Stimulated activated naive CD8-positive, alpha-beta T cell treated with anti-CD3 and anti-CD28 coated beads, Interleukin-15, amount 100 ng/mL, for 72 hours (primary cell): ENCODE data around the gene ZNF407.

Source experiments
- ATAC-seq: fragments of 150-1000 bp; cut with Tn5 transposase; 2 replicates; pipeline ENCODE4 v1.10.0; 2021; ENCODE audit warnings: mild to moderate bottlenecking, moderate library complexity
- DNase-seq, 2 donors: peaks; one replicate each; pipeline ENCODE4 v3.0.0; 2021 to 2022
- H3K27ac Mint-ChIP-seq, 2 donors: one replicate each; pipeline ENCODE4 v1.8.0; 2022; ENCODE audit warnings: mild to moderate bottlenecking in 2 of 2, mixed read lengths in 2 of 2, moderate library complexity in 2 of 2
- H3K27me3 Mint-ChIP-seq: one replicate; pipeline ENCODE4 v1.8.0; 2022; ENCODE audit warnings: mixed read lengths
- H3K4me1 Mint-ChIP-seq: one replicate; pipeline ENCODE4 v1.8.0; 2022; ENCODE audit warnings: mild to moderate bottlenecking, mixed read lengths
- H3K4me3 Mint-ChIP-seq, 2 donors: one replicate each; pipeline ENCODE4 v1.8.0; 2022; ENCODE audit warnings: mild to moderate bottlenecking in 2 of 2, mixed read lengths in 2 of 2, moderate library complexity in 1 of 2
- H3K9me3 Mint-ChIP-seq, 2 donors: one replicate each; pipeline ENCODE4 v1.8.0; 2022; ENCODE audit warnings: mixed read lengths in 2 of 2

ZNF407 gene

DNA sequence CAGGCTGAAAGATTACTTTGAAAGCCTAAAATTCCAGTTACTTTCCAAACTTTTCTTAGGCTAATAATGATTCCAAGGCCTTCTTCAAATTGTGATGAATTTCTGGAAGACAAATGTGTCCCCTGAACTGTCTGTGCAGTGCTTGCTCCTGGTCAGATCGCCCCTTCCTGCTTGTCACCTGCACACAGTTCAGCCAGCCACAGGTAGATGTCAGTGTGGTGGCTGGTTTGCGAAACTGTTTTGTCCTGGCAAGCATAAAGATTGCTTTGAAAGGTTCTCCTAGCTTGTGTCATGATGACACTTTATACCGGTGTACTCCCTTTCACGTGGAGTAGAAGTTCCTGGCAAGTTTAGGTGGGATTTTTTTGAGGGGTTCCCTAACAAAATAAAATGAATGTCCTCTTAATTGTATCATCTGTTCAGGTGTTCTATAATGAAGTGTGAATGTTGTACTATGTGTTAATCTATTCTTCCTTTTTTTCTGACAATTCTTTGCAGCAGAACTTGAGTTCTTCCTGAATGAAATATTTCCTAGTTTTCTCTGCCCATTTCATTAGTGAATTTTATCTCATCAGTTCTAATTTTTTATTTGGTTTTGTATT is 298.8 kb downstream of the ZNF407 start:
- Mint-ChIP-seq H3K27ac (peak overlapping the region; percentile 2 to 56), H3K9me3 (no peaks in the 10 kb centered on the region), H3K4me3 (no peak overlapping the region), H3K27me3 (no peaks in the 10 kb centered on the region), H3K4me1 (peaks cover 6% of the 10 kb centered on the region)
- ATAC-seq (peak; percentile 66), DNase-seq (peak in 1 of 2 donors; percentile 24)

DNA sequence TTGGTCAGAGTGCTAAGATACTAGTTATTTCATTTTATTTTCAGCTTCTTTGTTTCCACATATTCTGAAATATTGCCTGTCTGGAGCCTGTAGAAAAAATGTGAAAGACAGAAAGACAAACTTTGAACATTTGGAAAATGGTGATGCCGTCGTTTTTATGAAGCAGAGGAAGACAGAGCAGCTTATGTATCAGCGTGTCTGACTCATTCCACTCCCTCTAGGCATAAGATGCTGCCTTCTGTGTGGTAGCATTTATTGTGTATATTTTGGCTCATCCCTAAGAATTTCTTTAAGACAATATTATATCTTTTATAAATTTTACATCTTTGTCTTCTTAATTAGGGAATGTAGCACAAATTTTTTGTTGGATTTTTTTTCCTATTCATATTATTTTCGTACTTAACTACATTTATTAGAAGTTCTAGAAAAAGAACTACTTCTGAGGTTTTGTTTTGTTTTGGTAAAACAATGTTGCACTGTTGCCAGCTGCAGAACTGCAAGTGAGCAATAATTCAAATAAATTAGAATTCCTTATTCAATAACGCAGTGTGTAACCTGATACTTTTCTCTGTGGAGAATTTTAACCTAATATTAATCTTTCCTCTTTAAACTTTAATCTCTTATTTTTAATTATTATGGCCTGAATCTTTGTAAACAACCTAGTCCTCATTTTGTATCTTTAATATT is 300.4 kb downstream of the ZNF407 start:
- H3K4me3 Mint-ChIP-seq, result no peak overlapping the region
- no peaks in the 10 kb centered on the region for H3K27me3 Mint-ChIP-seq
- H3K27ac Mint-ChIP-seq, result no peak overlapping the region
- ATAC-seq (no peak), DNase-seq (no peak)
- H3K4me1 Mint-ChIP-seq, result peaks cover 6% of the 10 kb centered on the region
- no peaks in the 10 kb centered on the region for H3K9me3 Mint-ChIP-seq

DNA sequence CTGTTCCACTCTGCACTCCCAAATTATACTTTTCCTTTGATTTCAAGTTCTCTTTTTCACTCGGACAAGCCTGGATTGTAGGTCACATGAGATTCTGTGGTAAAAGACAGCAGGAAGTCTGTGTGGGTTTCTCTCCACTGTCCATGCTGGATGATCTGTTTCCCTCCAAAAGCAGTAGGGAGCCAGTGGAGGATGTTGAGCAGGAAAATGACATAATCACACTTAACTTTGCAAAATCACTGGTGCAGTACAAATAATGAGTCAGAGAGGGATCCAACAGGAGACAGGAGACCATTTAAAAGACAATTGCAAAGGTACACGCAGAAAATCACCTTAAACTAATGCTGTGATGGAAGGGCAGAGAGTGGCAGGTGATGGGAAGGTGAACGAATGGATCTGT is 301.3 kb downstream of the ZNF407 start:
- Mint-ChIP-seq H3K4me1 (peaks cover 6% of the 10 kb centered on the region), H3K4me3 (no peak overlapping the region), H3K9me3 (no peaks in the 10 kb centered on the region), H3K27me3 (no peaks in the 10 kb centered on the region), H3K27ac (peak overlapping the region in 1 of 2 donors; percentile 11)
- DNase-seq (no peak), ATAC-seq (no peak)

- peaks cover 6% of the 10 kb centered on the region for H3K4me1 Mint-ChIP-seq
- no peak overlapping the region for H3K4me3 Mint-ChIP-seq
- peak overlapping the region in 1 of 2 donors; percentile 0 for H3K27ac Mint-ChIP-seq
- ATAC-seq, result no peak
- no peaks in the 10 kb centered on the region for H3K9me3 Mint-ChIP-seq
- no peak for DNase-seq
- H3K27me3 Mint-ChIP-seq, result no peaks in the 10 kb centered on the region
Observed at GRCh38 chr18:74899554-74899953, 301.9 kb downstream of the ZNF407 start.

GRCh38 chr18:74901362-74902146 is 303.9 kb downstream of the ZNF407 start:
- ATAC-seq (no peak), DNase-seq (no peak)
- Mint-ChIP-seq H3K4me1 (peaks cover 6% of the 10 kb centered on the region), H3K4me3 (no peak overlapping the region), H3K27ac (no peak overlapping the region), H3K27me3 (no peaks in the 10 kb centered on the region), H3K9me3 (no peaks in the 10 kb centered on the region)

DNA sequence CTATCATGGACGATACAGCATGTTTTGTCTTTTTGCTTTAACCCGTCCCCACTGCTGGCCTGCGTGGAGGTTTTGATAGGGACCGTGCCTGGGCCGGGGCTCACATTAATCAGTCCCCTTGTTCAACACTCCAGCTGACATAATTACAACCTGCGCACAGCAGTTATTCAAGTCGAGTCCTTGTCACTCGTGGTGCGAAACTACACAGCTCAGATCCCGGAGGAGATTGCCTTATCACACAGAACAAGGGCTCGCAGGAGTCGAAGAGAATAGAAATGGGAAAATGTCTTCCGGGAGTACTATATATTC is 304.4 kb downstream of the ZNF407 start:
- ATAC-seq (no peak), DNase-seq (no peak)
- H3K4me3 Mint-ChIP-seq, result no peak overlapping the region
- H3K27me3 Mint-ChIP-seq, result no peaks in the 10 kb centered on the region
- no peak overlapping the region for H3K27ac Mint-ChIP-seq
- no peaks in the 10 kb centered on the region for H3K9me3 Mint-ChIP-seq
- peaks cover 6% of the 10 kb centered on the region for H3K4me1 Mint-ChIP-seq

DNA sequence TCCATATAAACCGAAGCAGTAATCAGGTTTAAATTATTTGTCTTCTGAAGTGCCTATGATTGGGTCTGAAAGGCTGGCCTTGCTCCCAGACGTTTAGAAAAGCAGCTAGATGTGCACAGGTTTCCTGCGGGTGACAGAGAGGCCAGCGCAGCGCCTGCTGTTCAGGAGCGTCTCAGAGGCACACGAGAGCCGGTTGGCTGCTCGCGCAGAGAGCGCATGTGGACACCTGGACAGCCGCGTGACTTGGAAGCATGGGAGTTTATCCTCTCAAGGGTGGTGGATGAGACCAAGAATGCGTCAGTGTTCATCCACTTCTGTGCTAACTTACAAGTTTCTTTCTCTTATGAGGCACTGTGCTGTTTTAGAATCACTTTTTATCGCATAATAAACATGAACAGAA is 307.6 kb downstream of the ZNF407 start:
- no peak overlapping the region for H3K27ac Mint-ChIP-seq
- DNase-seq (no peak), ATAC-seq (no peak)
- no peaks in the 10 kb centered on the region for H3K4me1 Mint-ChIP-seq
- no peak overlapping the region for H3K4me3 Mint-ChIP-seq
- H3K27me3 Mint-ChIP-seq, result no peaks in the 10 kb centered on the region
- H3K9me3 Mint-ChIP-seq, result no peaks in the 10 kb centered on the region

GRCh38 chr18:74906184-74906583 is 308.5 kb downstream of the ZNF407 start:
- ATAC-seq (no peak), DNase-seq (no peak)
- no peaks in the 10 kb centered on the region for H3K9me3 Mint-ChIP-seq
- no peak overlapping the region for H3K27ac Mint-ChIP-seq
- H3K27me3 Mint-ChIP-seq, result no peaks in the 10 kb centered on the region
- no peaks in the 10 kb centered on the region for H3K4me1 Mint-ChIP-seq
- no peak overlapping the region for H3K4me3 Mint-ChIP-seq

DNA sequence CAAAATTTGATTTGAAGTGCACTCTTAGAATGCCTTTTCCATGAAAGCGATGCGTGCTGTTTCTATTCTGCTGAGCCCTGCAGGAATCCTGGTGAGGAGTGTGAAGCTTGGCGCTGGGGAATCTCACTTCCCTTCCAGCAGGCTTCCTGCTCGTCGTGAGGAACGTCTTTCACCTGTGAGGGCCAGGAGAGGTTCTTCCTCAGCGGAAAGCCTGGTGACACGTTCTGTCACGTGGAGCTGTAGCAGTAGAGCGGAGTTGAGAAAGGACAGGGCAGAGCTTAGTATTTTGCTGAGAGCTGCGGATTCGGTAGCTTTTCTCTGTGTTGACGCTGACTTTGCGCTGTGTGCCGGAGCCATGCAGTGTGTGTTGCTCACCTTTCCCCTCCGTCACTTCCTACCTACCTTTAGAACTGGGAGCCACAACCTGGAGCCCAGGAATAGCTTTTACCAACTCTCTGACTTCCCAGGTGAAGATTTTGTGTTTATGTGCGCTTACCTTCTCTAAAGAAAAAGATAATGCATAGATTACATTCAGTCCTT is 316.5 kb downstream of the ZNF407 start:
- no peak for ATAC-seq
- Mint-ChIP-seq H3K27ac (no peak overlapping the region), H3K27me3 (no peaks in the 10 kb centered on the region), H3K4me3 (no peak overlapping the region), H3K4me1 (no peaks in the 10 kb centered on the region), H3K9me3 (no peaks in the 10 kb centered on the region)
- DNase-seq, result no peak

GRCh38 chr18:74914648-74915047 is 317.0 kb downstream of the ZNF407 start:
- ATAC-seq (no peak), DNase-seq (no peak)
- Mint-ChIP-seq H3K4me3 (no peak overlapping the region), H3K27ac (no peak overlapping the region), H3K9me3 (no peaks in the 10 kb centered on the region), H3K4me1 (no peaks in the 10 kb centered on the region), H3K27me3 (no peaks in the 10 kb centered on the region)

DNA sequence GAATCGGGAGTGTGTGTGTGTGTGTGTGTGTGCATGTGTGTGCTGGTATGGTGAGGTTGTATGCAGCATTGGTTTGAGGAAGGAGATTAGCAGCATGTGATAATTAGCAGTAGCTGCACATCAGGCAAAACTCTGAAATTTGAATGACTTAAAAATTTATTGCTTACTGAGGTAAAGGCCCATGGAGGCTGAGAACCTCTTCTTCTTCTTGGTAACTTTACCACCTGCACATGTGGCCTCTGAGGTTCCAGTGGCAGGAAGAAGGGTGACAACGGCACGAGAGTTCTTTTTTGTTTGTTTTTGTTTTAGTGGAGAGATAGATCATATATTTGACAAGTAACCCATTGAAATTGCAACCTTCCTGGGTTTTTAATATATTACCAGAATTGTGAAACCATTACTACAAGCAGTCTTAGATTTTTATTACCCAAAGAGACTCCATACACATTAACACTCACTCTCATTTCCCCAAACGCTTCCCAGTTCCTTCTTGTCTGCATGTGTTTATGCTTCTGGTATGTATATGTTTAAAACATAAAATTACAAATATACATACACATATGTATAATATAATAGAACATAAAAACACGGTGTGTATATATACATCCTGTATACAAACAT is 319.2 kb downstream of the ZNF407 start:
- DNase-seq (no peak), ATAC-seq (no peak)
- Mint-ChIP-seq H3K4me1 (no peaks in the 10 kb centered on the region), H3K27ac (no peak overlapping the region), H3K9me3 (no peaks in the 10 kb centered on the region), H3K27me3 (no peaks in the 10 kb centered on the region), H3K4me3 (no peak overlapping the region)

DNA sequence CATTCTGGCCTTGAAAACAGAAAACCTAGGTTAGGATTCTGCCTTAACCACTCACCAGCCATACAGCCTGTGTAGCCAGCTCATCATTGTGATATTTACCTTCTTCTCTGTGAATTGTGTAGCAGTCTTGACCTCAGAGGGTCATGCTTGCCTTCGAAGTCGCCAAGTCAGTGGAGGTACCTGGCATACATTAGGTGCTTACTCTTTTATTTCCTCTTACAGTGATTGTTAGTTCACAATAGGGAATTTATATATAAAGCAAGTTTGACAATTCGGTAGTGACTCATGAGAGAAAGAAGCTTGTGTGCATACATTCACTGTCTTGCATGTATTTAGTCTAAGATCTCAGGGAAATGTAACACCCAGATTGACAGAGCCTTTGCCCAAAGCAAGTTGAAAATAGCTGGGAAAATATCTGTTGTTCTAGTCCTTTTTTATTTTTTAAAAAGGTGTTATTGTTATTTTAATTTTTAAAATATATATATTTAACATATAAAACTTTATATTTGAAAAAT is 320.7 kb downstream of the ZNF407 start:
- Mint-ChIP-seq H3K9me3 (no peaks in the 10 kb centered on the region), H3K4me3 (no peak overlapping the region), H3K4me1 (no peaks in the 10 kb centered on the region), H3K27ac (no peak overlapping the region), H3K27me3 (no peaks in the 10 kb centered on the region)
- DNase-seq (no peak), ATAC-seq (no peak)

GRCh38 chr18:74921057-74921820 is 323.6 kb downstream of the ZNF407 start:
- H3K4me3 Mint-ChIP-seq, result no peak overlapping the region
- DNase-seq (no peak), ATAC-seq (no peak)
- H3K27ac Mint-ChIP-seq, result peak overlapping the region in 1 of 2 donors; percentile 86
- no peaks in the 10 kb centered on the region for H3K27me3 Mint-ChIP-seq
- no peaks in the 10 kb centered on the region for H3K4me1 Mint-ChIP-seq
- H3K9me3 Mint-ChIP-seq, result no peaks in the 10 kb centered on the region

GRCh38 chr18:74926051-74926450 is 328.4 kb downstream of the ZNF407 start:
- no peaks in the 10 kb centered on the region for H3K4me1 Mint-ChIP-seq
- no peaks in the 10 kb centered on the region for H3K27me3 Mint-ChIP-seq
- H3K9me3 Mint-ChIP-seq, result no peaks in the 10 kb centered on the region
- no peak overlapping the region for H3K4me3 Mint-ChIP-seq
- no peak for DNase-seq
- ATAC-seq, result no peak
- no peak overlapping the region for H3K27ac Mint-ChIP-seq
